Tibial artery (tissue), 4 donors: Measurements from ENCODE around the gene ATP6V1C2.
A peak's percentile ranks its signal among the peaks of the same experiment; 100 is the strongest.

Source experiments
- DNase-seq, 2 donors: peaks; one replicate each; pipeline ENCODE4 v3.0.0-alpha.2; 2019
- H3K27ac ChIP-seq, 2 donors: fragments of 200-600 bp; sonication (generic) in 1 of 2; 1 replicate in 1 of 2; 2 replicates in 1 of 2; pipeline ENCODE4 v1.5.1; 2018 to 2019; ENCODE audit warnings: mild to moderate bottlenecking in 1 of 2
- H3K27me3 ChIP-seq, 2 donors: fragments of 200-600 bp; sonication (generic) in 1 of 2; one replicate each; pipeline versions ENCODE4 v1.5.1 to v1.6.0; 2016 to 2019
- H3K36me3 ChIP-seq, 3 donors: fragments of 200-600 bp; sonication (generic) in 2 of 3; one replicate each; pipeline ENCODE4 v1.5.1; 2016 to 2019; ENCODE audit warnings: mild to moderate bottlenecking in 2 of 3
- H3K4me1 ChIP-seq, 4 donors: fragments of 200-600 bp; sonication (generic) in 2 of 4; 1 replicate in 3 of 4; 2 replicates in 1 of 4; pipeline ENCODE4 v1.5.1; 2016 to 2019
- H3K4me3 ChIP-seq, 2 donors: fragments of 200-600 bp; sonication (generic) in 1 of 2; 1 replicate in 1 of 2; 2 replicates in 1 of 2; pipeline ENCODE4 v1.5.1; 2018 to 2019; ENCODE audit warnings: mild to moderate bottlenecking in 2 of 2
- H3K9me3 ChIP-seq, 3 donors: fragments of 200-600 bp; sonication (generic) in 1 of 3; one replicate each; pipeline ENCODE4 v1.5.1; 2016 to 2019
- CTCF ChIP-seq, 2 experiments: fragments of 200-600 bp in 1 of 2; fragments of 450-650 bp in 1 of 2; IDR thresholded peaks; one replicate each; pipeline ENCODE4 v1.5.1; 2017 to 2019; ENCODE audit warnings: antibody characterized with exemption in 2 of 2, mild to moderate bottlenecking in 1 of 2, moderate library complexity in 1 of 2
- intact Hi-C: fragments of 100-400 bp; cut with DNase I; formaldehyde crosslinking; loops from one replicate; pipeline ENCODE4 v1.15.0; 2023; ENCODE audit warnings: low total_unique reads

Gene ATP6V1C2

GRCh38 chr2:10820562-10820961 lies 99.1 kb downstream of the ATP6V1C2 start:
- peak in 1 of 2 donors; percentile 40 for DNase-seq
- TF ChIP-seq CTCF (IDR thresholded peaks at IDR 0.05), result no peak
- Histone ChIP-seq H3K27me3 (peaks cover 0 to 26% of the 10 kb centered on the region in 2 donors), H3K36me3 (no peaks in the 10 kb centered on the region), H3K9me3 (no peaks in the 10 kb centered on the region), H3K4me1 (no peaks in the 10 kb centered on the region), H3K4me3 (no peak overlapping the region), H3K27ac (no peak overlapping the region)
- intact Hi-C loops, result no loop called here

- intact Hi-C loops, result no loop called here
- Histone ChIP-seq H3K36me3 (no peaks in the 10 kb centered on the region), H3K4me3 (no peak overlapping the region), H3K4me1 (no peaks in the 10 kb centered on the region), H3K9me3 (no peaks in the 10 kb centered on the region), H3K27ac (no peak overlapping the region), H3K27me3 (peaks cover 0 to 26% of the 10 kb centered on the region in 2 donors)
- no peak for DNase-seq
- TF ChIP-seq CTCF (IDR thresholded peaks at IDR 0.05), result no peak
Measured at GRCh38 chr2:10820978-10821695, 99.7 kb downstream of the ATP6V1C2 start.

- Histone ChIP-seq H3K4me1 (no peaks in the 10 kb centered on the region), H3K27ac (no peak overlapping the region), H3K4me3 (no peak overlapping the region), H3K27me3 (peaks cover 0 to 40% of the 10 kb centered on the region in 2 donors), H3K9me3 (no peaks in the 10 kb centered on the region), H3K36me3 (no peaks in the 10 kb centered on the region)
- DNase-seq, result no peak
- no peak for TF ChIP-seq CTCF (IDR thresholded peaks at IDR 0.05)
- intact Hi-C loops, result no loop called here
Measured at GRCh38 chr2:10824191-10824590, 102.8 kb downstream of the ATP6V1C2 start.

DNA sequence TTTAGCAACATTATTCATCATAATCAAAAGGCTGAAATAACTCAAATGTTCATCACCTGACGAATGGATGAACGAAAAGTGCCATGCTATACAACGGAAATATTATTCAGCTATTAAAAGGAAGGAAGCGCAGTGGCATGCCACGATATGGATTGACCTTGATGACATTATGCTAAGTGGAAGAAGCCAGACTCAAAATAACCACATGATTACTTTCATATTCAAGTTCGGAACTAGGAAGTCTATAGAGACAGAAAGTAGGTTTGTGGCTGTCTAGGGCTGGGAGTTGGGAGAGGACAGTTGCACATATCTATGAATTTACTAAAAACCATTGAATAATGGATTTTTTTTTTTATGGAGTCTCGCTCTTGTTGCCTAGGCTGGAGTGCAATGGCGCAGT lies 104.6 kb downstream of the ATP6V1C2 start:
- Histone ChIP-seq H3K36me3 (no peaks in the 10 kb centered on the region), H3K27me3 (peaks cover 0 to 42% of the 10 kb centered on the region in 2 donors), H3K4me3 (no peak overlapping the region), H3K27ac (no peak overlapping the region), H3K4me1 (no peaks in the 10 kb centered on the region), H3K9me3 (no peaks in the 10 kb centered on the region)
- intact Hi-C loops, result no loop called here
- no peak for DNase-seq
- no peak for TF ChIP-seq CTCF (IDR thresholded peaks at IDR 0.05)

DNA sequence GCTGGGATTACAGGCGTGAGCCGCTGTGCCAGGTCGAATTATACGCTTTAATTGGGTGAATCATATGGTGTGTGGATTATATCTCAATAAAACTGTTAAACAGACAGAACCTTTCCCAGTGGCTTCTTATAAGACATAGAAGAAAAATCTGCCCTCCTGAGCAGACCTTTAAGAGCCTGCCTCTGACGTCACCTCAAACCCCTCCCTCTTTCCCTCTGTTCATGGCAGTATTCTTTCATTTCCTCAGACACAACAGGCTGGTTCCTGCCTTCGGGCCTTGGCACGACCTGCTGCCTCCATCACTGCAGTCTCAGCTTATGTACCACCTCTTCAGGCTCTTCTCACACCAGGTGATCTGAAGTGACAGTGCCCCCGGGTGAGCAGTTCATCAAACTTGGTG lies 105.2 kb downstream of the ATP6V1C2 start:
- Histone ChIP-seq H3K27ac (no peak overlapping the region), H3K27me3 (peaks cover 0 to 45% of the 10 kb centered on the region in 2 donors), H3K36me3 (no peaks in the 10 kb centered on the region), H3K9me3 (no peaks in the 10 kb centered on the region), H3K4me3 (no peak overlapping the region), H3K4me1 (no peaks in the 10 kb centered on the region)
- intact Hi-C loops, result no loop called here
- no peak for TF ChIP-seq CTCF (IDR thresholded peaks at IDR 0.05)
- no peak for DNase-seq
